T-helper 2 cell treated with Interferon-gamma antibody and Interleukin-4, amounts not matched to agents 100 ng/mL and 5 ng/mL, for 36 hours (primary cell): ENCODE data around the gene WFS1. TPM values are rescaled to one million over a fixed set of nuclear protein-coding genes. Genes with fewer than 3 reads are reported as not detected.

Experiments
- intact Hi-C: fragments of 100-400 bp; cut with micrococcal nuclease; formaldehyde crosslinking; loops from one replicate; pipeline ENCODE4 v1.15.1; 2023
- total RNA-seq: library from RNA; stranded (reverse); gene quantifications from 2 replicates; pipeline ENCODE4 v1.2.3, GENCODE V29; 2022

The WFS1 gene
- total RNA-seq, 1 donor from 2014 or later = 2.6 TPM

- intact Hi-C loops = no loop called here
Measured at GRCh38 chr4:6298852-6299251, 29.2 kb downstream of the WFS1 start.

GRCh38 chr4:6299875-6300274 lies 30.2 kb downstream of the WFS1 start:
- intact Hi-C loops = no loop called here

GRCh38 chr4:6300359-6300758 lies 30.7 kb downstream of the WFS1 start:
- intact Hi-C loops = no loop called here

- intact Hi-C loops = no loop called here
Measured at GRCh38 chr4:6301051-6301731, 31.5 kb downstream of the WFS1 start.

- intact Hi-C loops = no loop called here
Measured at GRCh38 chr4:6301732-6302442, 32.2 kb downstream of the WFS1 start.

GRCh38 chr4:6302869-6303268 lies 33.2 kb downstream of the WFS1 start:
- intact Hi-C loops = no loop called here

GRCh38 chr4:6303943-6304342 lies 34.3 kb downstream of the WFS1 start:
- intact Hi-C loops = no loop called here

- intact Hi-C loops = no loop called here
Measured at GRCh38 chr4:6306299-6306698, 36.6 kb downstream of the WFS1 start.

GRCh38 chr4:6307230-6307629 lies 37.6 kb downstream of the WFS1 start:
- intact Hi-C loops = no loop called here

GRCh38 chr4:6307891-6308290 lies 38.2 kb downstream of the WFS1 start:
- intact Hi-C loops = no loop called here

GRCh38 chr4:6308899-6309643 lies 39.4 kb downstream of the WFS1 start:
- intact Hi-C loops = no loop called here

- intact Hi-C loops = no loop called here
Measured at GRCh38 chr4:6309777-6310176, 40.1 kb downstream of the WFS1 start.

GRCh38 chr4:6313216-6313615 lies 43.6 kb downstream of the WFS1 start:
- intact Hi-C loops = no loop called here

GRCh38 chr4:6316461-6317003 lies 46.9 kb downstream of the WFS1 start:
- intact Hi-C loops = no loop called here

- intact Hi-C loops = no loop called here
Measured at GRCh38 chr4:6318206-6318605, 48.6 kb downstream of the WFS1 start.

GRCh38 chr4:6319530-6320150 lies 50.0 kb downstream of the WFS1 start:
- intact Hi-C loops = no loop called here

GRCh38 chr4:6320663-6321062 lies 51.0 kb downstream of the WFS1 start:
- intact Hi-C loops = no loop called here

- intact Hi-C loops = no loop called here
Measured at GRCh38 chr4:6321361-6321760, 51.7 kb downstream of the WFS1 start.

- intact Hi-C loops = no loop called here
Measured at GRCh38 chr4:6322067-6322760, 52.6 kb downstream of the WFS1 start.

- intact Hi-C loops = no loop called here
Measured at GRCh38 chr4:6322761-6323566, 53.3 kb downstream of the WFS1 start.
